SK-N-SH treated with all-trans-retinoic acid at 6 μM for 48 hours (cell line): ENCODE results near the gene TMSB15A.
"Not testable (repeated sequence)": the region's sequence is repeated elsewhere in the genome, so short reads cannot be mapped to it uniquely, and the experiment has no call there.

Experiments used
- ARNTL ChIP-seq: fragments of 450-650 bp; formaldehyde crosslinking; IDR thresholded peaks from 2 replicates; pipeline ENCODE4 v1.5.0; 2020; ENCODE audit warnings: low read depth, mild to moderate bottlenecking, moderate library complexity, borderline replicate concordance
- ESRRG ChIP-seq: fragments of 250-450 bp; sonication (Bioruptor Pico); IDR thresholded peaks from 2 replicates; pipeline ENCODE4 v1.6.1; 2021; ENCODE audit warnings: mild to moderate bottlenecking
- GLIS3 ChIP-seq: fragments of 250-450 bp; sonication (Bioruptor Pico); IDR thresholded peaks from 2 replicates; pipeline ENCODE4 v1.5.0; 2020; ENCODE audit warnings: mild to moderate bottlenecking, moderate library complexity
- OSR1 ChIP-seq: fragments of 250-450 bp; sonication (Bioruptor Pico); IDR thresholded peaks from 2 replicates; pipeline ENCODE4 v1.8.0; 2022; ENCODE audit warnings: moderate library complexity, mild to moderate bottlenecking, inconsistent platforms
- RARB ChIP-seq: fragments of 250-450 bp; sonication (Bioruptor Pico); IDR thresholded peaks from 2 replicates; pipeline ENCODE4 v1.8.0; 2021; ENCODE audit warnings: mild to moderate bottlenecking, moderate library complexity
- SNAI2 ChIP-seq: fragments of 250-450 bp; sonication (Bioruptor Pico); IDR thresholded peaks from 2 replicates; pipeline ENCODE4 v1.5.0; 2020; ENCODE audit warnings: mild to moderate bottlenecking, moderate library complexity
- TCF4 ChIP-seq: fragments of 250-450 bp; sonication (Bioruptor Pico); IDR thresholded peaks from 2 replicates; pipeline ENCODE4 v1.8.0; 2021; ENCODE audit warnings: mild to moderate bottlenecking, moderate library complexity, borderline replicate concordance
- ZNF8 ChIP-seq: fragments of 450-650 bp; formaldehyde crosslinking; IDR thresholded peaks from 2 replicates; pipeline ENCODE4 v1.5.0; 2020; ENCODE audit warnings: mild to moderate bottlenecking, moderate library complexity
- TF ChIP-seq, protein P1 (sequence below): fragments of 250-450 bp; sonication (Bioruptor Pico); IDR thresholded peaks from 2 replicates; pipeline ENCODE4 v1.8.0; 2020; ENCODE audit warnings: mild to moderate bottlenecking, moderate library complexity, borderline replicate concordance
- TF ChIP-seq, protein P2 (sequence below): fragments of 250-450 bp; sonication (Bioruptor Pico); IDR thresholded peaks from 2 replicates; pipeline ENCODE4 v1.5.1; 2021; ENCODE audit warnings: mild to moderate bottlenecking, moderate library complexity
- TF ChIP-seq, protein P3 (sequence below): fragments of 250-450 bp; sonication (Bioruptor Pico); IDR thresholded peaks from 2 replicates; pipeline ENCODE4 v1.8.0; 2021; ENCODE audit warnings: low read depth, mild to moderate bottlenecking, moderate library complexity, borderline replicate concordance
- TF ChIP-seq, protein P4 (sequence below): fragments of 250-450 bp; sonication (Bioruptor Pico); IDR thresholded peaks from 2 replicates; pipeline ENCODE4 v1.5.1; 2020; ENCODE audit warnings: low read depth, mild to moderate bottlenecking, moderate library complexity

DNA sequence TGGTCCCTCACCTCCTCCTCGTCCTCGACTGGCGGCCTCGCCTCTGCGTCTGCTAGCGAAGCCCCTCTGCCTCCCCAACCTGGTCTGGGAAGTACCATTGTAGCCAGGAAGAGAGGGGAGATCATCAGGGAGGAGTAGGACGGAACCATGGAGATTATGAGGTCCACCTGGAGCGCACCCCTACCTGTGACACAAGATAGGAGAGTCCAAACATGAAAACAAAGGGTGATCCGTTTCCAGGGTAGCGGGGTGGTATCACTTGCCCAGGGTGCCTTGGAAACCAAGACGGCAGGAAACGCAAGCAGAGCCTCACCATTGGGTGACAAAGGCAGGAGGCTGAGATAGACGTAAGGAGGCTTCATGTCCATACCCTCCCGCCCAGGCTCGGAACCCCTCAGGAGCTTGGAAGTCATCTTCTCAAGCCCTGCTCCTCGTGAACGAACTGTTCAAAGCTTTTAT lies 44.7 kb downstream of the TMSB15A start, which contains the start of gene TCP11X2:
- TF ChIP-seq SNAI2 (CRISPR knock-in tag); ARNTL (CRISPR knock-in tag); RARB (CRISPR knock-in tag); GLIS3 (CRISPR knock-in tag); ESRRG; ZNF8 (CRISPR knock-in tag); OSR1 (CRISPR knock-in tag); TCF4 (CRISPR knock-in tag): not testable (repeated sequence)
- TF ChIP-seq, protein P1, sequence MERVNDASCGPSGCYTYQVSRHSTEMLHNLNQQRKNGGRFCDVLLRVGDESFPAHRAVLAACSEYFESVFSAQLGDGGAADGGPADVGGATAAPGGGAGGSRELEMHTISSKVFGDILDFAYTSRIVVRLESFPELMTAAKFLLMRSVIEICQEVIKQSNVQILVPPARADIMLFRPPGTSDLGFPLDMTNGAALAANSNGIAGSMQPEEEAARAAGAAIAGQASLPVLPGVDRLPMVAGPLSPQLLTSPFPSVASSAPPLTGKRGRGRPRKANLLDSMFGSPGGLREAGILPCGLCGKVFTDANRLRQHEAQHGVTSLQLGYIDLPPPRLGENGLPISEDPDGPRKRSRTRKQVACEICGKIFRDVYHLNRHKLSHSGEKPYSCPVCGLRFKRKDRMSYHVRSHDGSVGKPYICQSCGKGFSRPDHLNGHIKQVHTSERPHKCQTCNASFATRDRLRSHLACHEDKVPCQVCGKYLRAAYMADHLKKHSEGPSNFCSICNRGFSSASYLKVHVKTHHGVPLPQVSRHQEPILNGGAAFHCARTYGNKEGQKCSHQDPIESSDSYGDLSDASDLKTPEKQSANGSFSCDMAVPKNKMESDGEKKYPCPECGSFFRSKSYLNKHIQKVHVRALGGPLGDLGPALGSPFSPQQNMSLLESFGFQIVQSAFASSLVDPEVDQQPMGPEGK (CRISPR knock-in tag): not testable (repeated sequence)
- TF ChIP-seq, protein P2, sequence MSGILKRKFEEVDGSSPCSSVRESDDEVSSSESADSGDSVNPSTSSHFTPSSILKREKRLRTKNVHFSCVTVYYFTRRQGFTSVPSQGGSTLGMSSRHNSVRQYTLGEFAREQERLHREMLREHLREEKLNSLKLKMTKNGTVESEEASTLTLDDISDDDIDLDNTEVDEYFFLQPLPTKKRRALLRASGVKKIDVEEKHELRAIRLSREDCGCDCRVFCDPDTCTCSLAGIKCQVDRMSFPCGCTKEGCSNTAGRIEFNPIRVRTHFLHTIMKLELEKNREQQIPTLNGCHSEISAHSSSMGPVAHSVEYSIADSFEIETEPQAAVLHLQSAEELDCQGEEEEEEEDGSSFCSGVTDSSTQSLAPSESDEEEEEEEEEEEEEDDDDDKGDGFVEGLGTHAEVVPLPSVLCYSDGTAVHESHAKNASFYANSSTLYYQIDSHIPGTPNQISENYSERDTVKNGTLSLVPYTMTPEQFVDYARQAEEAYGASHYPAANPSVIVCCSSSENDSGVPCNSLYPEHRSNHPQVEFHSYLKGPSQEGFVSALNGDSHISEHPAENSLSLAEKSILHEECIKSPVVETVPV: not testable (repeated sequence)
- TF ChIP-seq, protein P3, sequence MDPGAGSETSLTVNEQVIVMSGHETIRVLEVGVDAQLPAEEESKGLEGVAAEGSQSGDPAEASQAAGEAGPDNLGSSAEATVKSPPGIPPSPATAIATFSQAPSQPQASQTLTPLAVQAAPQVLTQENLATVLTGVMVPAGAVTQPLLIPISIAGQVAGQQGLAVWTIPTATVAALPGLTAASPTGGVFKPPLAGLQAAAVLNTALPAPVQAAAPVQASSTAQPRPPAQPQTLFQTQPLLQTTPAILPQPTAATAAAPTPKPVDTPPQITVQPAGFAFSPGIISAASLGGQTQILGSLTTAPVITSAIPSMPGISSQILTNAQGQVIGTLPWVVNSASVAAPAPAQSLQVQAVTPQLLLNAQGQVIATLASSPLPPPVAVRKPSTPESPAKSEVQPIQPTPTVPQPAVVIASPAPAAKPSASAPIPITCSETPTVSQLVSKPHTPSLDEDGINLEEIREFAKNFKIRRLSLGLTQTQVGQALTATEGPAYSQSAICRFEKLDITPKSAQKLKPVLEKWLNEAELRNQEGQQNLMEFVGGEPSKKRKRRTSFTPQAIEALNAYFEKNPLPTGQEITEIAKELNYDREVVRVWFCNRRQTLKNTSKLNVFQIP (CRISPR knock-in tag): not testable (repeated sequence)
- TF ChIP-seq, protein P4, sequence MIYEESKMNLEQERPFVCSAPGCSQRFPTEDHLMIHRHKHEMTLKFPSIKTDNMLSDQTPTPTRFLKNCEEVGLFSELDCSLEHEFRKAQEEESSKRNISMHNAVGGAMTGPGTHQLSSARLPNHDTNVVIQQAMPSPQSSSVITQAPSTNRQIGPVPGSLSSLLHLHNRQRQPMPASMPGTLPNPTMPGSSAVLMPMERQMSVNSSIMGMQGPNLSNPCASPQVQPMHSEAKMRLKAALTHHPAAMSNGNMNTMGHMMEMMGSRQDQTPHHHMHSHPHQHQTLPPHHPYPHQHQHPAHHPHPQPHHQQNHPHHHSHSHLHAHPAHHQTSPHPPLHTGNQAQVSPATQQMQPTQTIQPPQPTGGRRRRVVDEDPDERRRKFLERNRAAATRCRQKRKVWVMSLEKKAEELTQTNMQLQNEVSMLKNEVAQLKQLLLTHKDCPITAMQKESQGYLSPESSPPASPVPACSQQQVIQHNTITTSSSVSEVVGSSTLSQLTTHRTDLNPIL: not testable (repeated sequence)
